Measurements from ENCODE around the gene SCN2B.
A peak's percentile ranks its signal among the peaks of the same experiment; 100 is the strongest.

The SCN2B gene

GRCh38 chr11:118120793-118121192 is 55.6 kb downstream of the SCN2B start:
- Histone ChIP-seq H3K27ac (ENCODE audit: extremely low read depth, low read depth, low read length) (no peak overlapping the region), H3K4me3 (ENCODE audit: low read depth, low read length) (no peak overlapping the region), H3K36me3 (ENCODE audit: control insufficient read depth in 2 of 2, insufficient read depth in 1 of 2, low read length in 2 of 2) (no peaks in the 10 kb centered on the region), H3K9me3 (ENCODE audit: control insufficient read depth, insufficient read depth, low read depth, low read length) (no peaks in the 10 kb centered on the region), H3K4me1 (ENCODE audit: control insufficient read depth, insufficient read depth, low read length) (no peaks in the 10 kb centered on the region)
- ChIA-PET POLR2A (no interaction called here), CTCF (no interaction called here)
- peak; percentile 12 for TF ChIP-seq SETDB1 (IDR thresholded peaks at IDR 0.05; ENCODE audit: insufficient read length, low read length)
- 0 out of 2 replicates have a peak, but pooled peaks have one; percentile 58 for TF ChIP-seq TRIM28 (IDR thresholded peaks at IDR 0.05; ENCODE audit: borderline replicate concordance, low read length)
- TF ChIP-seq ZNF510 (tag by site-specific recombination; IDR thresholded peaks at IDR 0.05; ENCODE audit: insufficient replicate concordance), result no peak
- TF ChIP-seq REST (tag by site-specific recombination; IDR thresholded peaks at IDR 0.05), result no peak

GRCh38 chr11:118117790-118118601 is 58.4 kb downstream of the SCN2B start:
- Histone ChIP-seq H3K27ac (ENCODE audit: extremely low read depth, low read depth, low read length) (no peak overlapping the region), H3K4me1 (ENCODE audit: control insufficient read depth, insufficient read depth, low read length) (no peaks in the 10 kb centered on the region), H3K9me3 (ENCODE audit: control insufficient read depth, insufficient read depth, low read depth, low read length) (no peaks in the 10 kb centered on the region), H3K36me3 (ENCODE audit: control insufficient read depth in 2 of 2, insufficient read depth in 1 of 2, low read length in 2 of 2) (no peaks in the 10 kb centered on the region), H3K4me3 (ENCODE audit: low read depth, low read length) (no peak overlapping the region)
- POLR2A ChIA-PET, result no interaction called here
- CTCF ChIA-PET, result interaction anchor here (0.9 kb wide), 1 partner anchor 65 kb away, joined by 3 read pairs; no protein-coding TSS in a partner anchor
- no peak for TF ChIP-seq PATZ1 (tag by site-specific recombination; IDR thresholded peaks at IDR 0.05)
- no peak for TF ChIP-seq ZNF26 (tag by site-specific recombination; IDR thresholded peaks at IDR 0.05)
- no peak for TF ChIP-seq ZIC2 (tag by site-specific recombination; IDR thresholded peaks at IDR 0.05)
- no peak for TF ChIP-seq WT1 (tag by site-specific recombination; IDR thresholded peaks at IDR 0.05)
- no peak for TF ChIP-seq ZNF148 (tag by site-specific recombination; IDR thresholded peaks at IDR 0.05; ENCODE audit: borderline replicate concordance)
- no peak for TF ChIP-seq ZNF660 (tag by site-specific recombination; IDR thresholded peaks at IDR 0.05)
- no peak for TF ChIP-seq HIC1 (tag by site-specific recombination; IDR thresholded peaks at IDR 0.05)
- no peak for TF ChIP-seq ZBTB6 (tag by site-specific recombination; IDR thresholded peaks at IDR 0.05)
- no peak for TF ChIP-seq ZNF785 (tag by site-specific recombination; IDR thresholded peaks at IDR 0.05)
- TF ChIP-seq ZSCAN18 (tag by site-specific recombination; IDR thresholded peaks at IDR 0.05), result no peak
- TF ChIP-seq ZNF600 (tag by site-specific recombination; IDR thresholded peaks at IDR 0.05), result no peak
- no peak for TF ChIP-seq ZSCAN16 (tag by site-specific recombination; IDR thresholded peaks at IDR 0.05)
- TF ChIP-seq ZNF654 (tag by site-specific recombination; IDR thresholded peaks at IDR 0.05; ENCODE audit: low read depth), result no peak
- TF ChIP-seq ZNF529 (tag by site-specific recombination; IDR thresholded peaks at IDR 0.05; ENCODE audit: insufficient replicate concordance), result no peak

All from HEK293 (cell line).